H9 (cell line): Measurements from ENCODE around the gene PTPRJ. TPM values are rescaled to one million over a fixed set of nuclear protein-coding genes. Genes with fewer than 3 reads are reported as not detected.

Experiments used
- DNase-seq: peaks from one replicate; pipeline ENCODE4 v3.0.0-alpha.2; 2017
- H2AFZ ChIP-seq: one replicate; pipeline ENCODE4 v1.6.1; 2013; ENCODE audit warnings: mild to moderate bottlenecking, low read length, control low read depth, moderate library complexity
- H2AK5ac ChIP-seq: 2 replicates; pipeline ENCODE4 v1.6.1; 2013; ENCODE audit warnings: low read length, control low read depth, mixed read lengths; ENCODE audit not compliant: insufficient read length
- H2BK120ac ChIP-seq: one replicate; pipeline ENCODE4 v1.6.1; 2013; ENCODE audit warnings: low read depth, mild to moderate bottlenecking, low read length, control low read depth, inconsistent platforms; ENCODE audit not compliant: poor library complexity, severe bottlenecking
- H2BK12ac ChIP-seq: 2 replicates; pipeline ENCODE4 v1.6.1; 2013; ENCODE audit warnings: low read length, control low read depth, mixed read lengths, low read depth; ENCODE audit not compliant: insufficient read length
- H2BK15ac ChIP-seq: 2 replicates; pipeline ENCODE4 v1.6.1; 2013; ENCODE audit warnings: low read depth, low read length, control low read depth
- H2BK20ac ChIP-seq: one replicate; pipeline ENCODE4 v1.6.1; 2013; ENCODE audit warnings: low read depth, mild to moderate bottlenecking, low read length, control low read depth, inconsistent platforms; ENCODE audit not compliant: poor library complexity, severe bottlenecking
- H2BK5ac ChIP-seq: 2 replicates; pipeline ENCODE4 v1.6.1; 2013; ENCODE audit warnings: low read length, control low read depth, mixed read lengths; ENCODE audit not compliant: insufficient read length
- H3K14ac ChIP-seq: 2 replicates; pipeline ENCODE4 v1.6.1; 2013; ENCODE audit warnings: low read length, control low read depth; ENCODE audit not compliant: insufficient read depth
- H3K18ac ChIP-seq: 2 replicates; pipeline ENCODE4 v1.6.1; 2013; ENCODE audit warnings: low read depth, mild to moderate bottlenecking, mixed read lengths, low read length, control low read depth; ENCODE audit not compliant: insufficient read length
- H3K23ac ChIP-seq: 2 replicates; pipeline ENCODE4 v1.6.1; 2013; ENCODE audit warnings: low read length, control low read depth, mixed read lengths, low read depth; ENCODE audit not compliant: insufficient read length
- H3K23me2 ChIP-seq: 2 replicates; pipeline ENCODE4 v1.6.1; 2013; ENCODE audit warnings: low read depth, mild to moderate bottlenecking, mixed read lengths, low read length, control low read depth; ENCODE audit not compliant: insufficient read length, poor library complexity, severe bottlenecking
- H3K27ac ChIP-seq: 2 replicates; pipeline ENCODE4 v1.5.1; 2013; ENCODE audit warnings: low read length, control low read depth, mixed read lengths, low read depth; ENCODE audit not compliant: insufficient read length
- H3K27me3 ChIP-seq: 2 replicates; pipeline ENCODE4 v1.6.1; 2013; ENCODE audit warnings: low read length, control low read depth, inconsistent platforms; ENCODE audit not compliant: insufficient read depth
- H3K4ac ChIP-seq: 2 replicates; pipeline ENCODE4 v1.6.1; 2013; ENCODE audit warnings: low read depth, mild to moderate bottlenecking, control low read depth, inconsistent platforms, low read length, moderate library complexity
- H3K4me1 ChIP-seq: 2 replicates; pipeline ENCODE4 v1.6.1; 2013; ENCODE audit warnings: low read length, control low read depth, inconsistent platforms; ENCODE audit not compliant: insufficient read depth
- H3K4me2 ChIP-seq: 2 replicates; pipeline ENCODE4 v1.6.1; 2013; ENCODE audit warnings: low read length, control low read depth, mixed read lengths; ENCODE audit not compliant: insufficient read length, insufficient read depth
- H3K56ac ChIP-seq: 2 replicates; pipeline ENCODE4 v1.6.1; 2013; ENCODE audit warnings: low read depth, mild to moderate bottlenecking, mixed read lengths, low read length, control low read depth; ENCODE audit not compliant: insufficient read length
- H3K79me1 ChIP-seq: 2 replicates; pipeline ENCODE4 v1.6.1; 2013; ENCODE audit warnings: low read depth, mild to moderate bottlenecking, moderate library complexity, low read length, control low read depth, inconsistent platforms; ENCODE audit not compliant: insufficient read depth, poor library complexity, severe bottlenecking
- H3K79me2 ChIP-seq: 2 replicates; pipeline ENCODE4 v1.6.1; 2013; ENCODE audit warnings: low read length, control low read depth, inconsistent platforms; ENCODE audit not compliant: insufficient read depth
- H3K9ac ChIP-seq: 2 replicates; pipeline ENCODE4 v1.6.1; 2013; ENCODE audit warnings: low read length, control low read depth, mixed read lengths; ENCODE audit not compliant: insufficient read length; ENCODE audit errors: extremely low read depth
- H3K9me3 ChIP-seq: one replicate; pipeline ENCODE4 v1.6.1; 2013; ENCODE audit warnings: low read depth, low read length, inconsistent platforms; ENCODE audit not compliant: control insufficient read depth
- H3T11ph ChIP-seq: one replicate; pipeline ENCODE4 v1.6.1; 2013; ENCODE audit warnings: mild to moderate bottlenecking, low read length, control low read depth, inconsistent platforms
- H4K20me1 ChIP-seq: one replicate; pipeline ENCODE4 v1.6.1; 2013; ENCODE audit not compliant: control insufficient read depth, insufficient read length, insufficient read depth
- H4K5ac ChIP-seq: 2 replicates; pipeline ENCODE4 v1.6.1; 2013; ENCODE audit warnings: low read depth, mild to moderate bottlenecking, mixed read lengths, low read length, control low read depth; ENCODE audit not compliant: insufficient read length
- H4K8ac ChIP-seq: replicated peaks from 2 replicates; pipeline ENCODE4 v1.6.1; 2013; ENCODE audit warnings: low read length, control low read depth, mixed read lengths, low read depth; ENCODE audit not compliant: insufficient read length
- H4K91ac ChIP-seq: 2 replicates; pipeline ENCODE4 v1.6.1; 2013; ENCODE audit warnings: low read depth, mild to moderate bottlenecking, moderate library complexity, mixed read lengths, low read length, control low read depth; ENCODE audit not compliant: insufficient read length
- H3K27ac Mint-ChIP-seq, 3 experiments: 2 replicates in 2 of 3; 3 replicates in 1 of 3; pipeline ENCODE4 v1.8.0; 2020 to 2021; ENCODE audit warnings: mixed read lengths in 3 of 3, mild to moderate bottlenecking in 1 of 3, moderate library complexity in 1 of 3
- H3K27me3 Mint-ChIP-seq: 2 replicates; pipeline ENCODE4 v1.8.0; 2021; ENCODE audit warnings: low read depth, mild to moderate bottlenecking, moderate library complexity, mixed read lengths
- H3K36me3 Mint-ChIP-seq, 3 experiments: 2 replicates in 2 of 3; 3 replicates in 1 of 3; pipeline ENCODE4 v1.8.0; 2020 to 2021; ENCODE audit warnings: low read depth in 3 of 3, mixed read lengths in 3 of 3; ENCODE audit not compliant: insufficient read depth in 1 of 3
- H3K4me1 Mint-ChIP-seq, 2 experiments: 2 replicates each; pipeline ENCODE4 v1.8.0; 2020; ENCODE audit warnings: mixed read lengths in 2 of 2
- H3K4me3 Mint-ChIP-seq, 2 experiments: 2 replicates in 1 of 2; 3 replicates in 1 of 2; pipeline ENCODE4 v1.8.0; 2020 to 2021; ENCODE audit warnings: mild to moderate bottlenecking in 2 of 2, mixed read lengths in 2 of 2, moderate library complexity in 1 of 2
- H3K9me3 Mint-ChIP-seq, 2 experiments: 2 replicates in 1 of 2; 3 replicates in 1 of 2; pipeline ENCODE4 v1.8.0; 2020; ENCODE audit warnings: mild to moderate bottlenecking in 2 of 2, mixed read lengths in 2 of 2, moderate library complexity in 1 of 2
- WGBS: extraction: QIAGEN DNeasy Blood & Tissue Kit; methylation state at CpG from one replicate; pipeline ENCODE4 v1.1.7; 2013; ENCODE audit warnings: missing lambda C conversion rate, low lambda C conversion rate, mixed read lengths; ENCODE audit not compliant: insufficient read length; ENCODE audit errors: extremely low coverage; 5-methylcytosine and 5-hydroxymethylcytosine counted together
- total RNA-seq: library from RNA; stranded (reverse); gene quantifications from 2 replicates; pipeline ENCODE4 v1.2.1, GENCODE V29; 2021
- TF ChIP-seq, protein P1 (sequence below): fragments of 200-600 bp; sonication (generic); conservative IDR thresholded peaks from 3 replicates; pipeline ENCODE4 v1.8.0; 2021; ENCODE audit warnings: antibody characterized with exemption, mild to moderate bottlenecking

Gene PTPRJ
- total RNA-seq, 1 experiment from 2014 or later, result 10.6 TPM

DNA sequence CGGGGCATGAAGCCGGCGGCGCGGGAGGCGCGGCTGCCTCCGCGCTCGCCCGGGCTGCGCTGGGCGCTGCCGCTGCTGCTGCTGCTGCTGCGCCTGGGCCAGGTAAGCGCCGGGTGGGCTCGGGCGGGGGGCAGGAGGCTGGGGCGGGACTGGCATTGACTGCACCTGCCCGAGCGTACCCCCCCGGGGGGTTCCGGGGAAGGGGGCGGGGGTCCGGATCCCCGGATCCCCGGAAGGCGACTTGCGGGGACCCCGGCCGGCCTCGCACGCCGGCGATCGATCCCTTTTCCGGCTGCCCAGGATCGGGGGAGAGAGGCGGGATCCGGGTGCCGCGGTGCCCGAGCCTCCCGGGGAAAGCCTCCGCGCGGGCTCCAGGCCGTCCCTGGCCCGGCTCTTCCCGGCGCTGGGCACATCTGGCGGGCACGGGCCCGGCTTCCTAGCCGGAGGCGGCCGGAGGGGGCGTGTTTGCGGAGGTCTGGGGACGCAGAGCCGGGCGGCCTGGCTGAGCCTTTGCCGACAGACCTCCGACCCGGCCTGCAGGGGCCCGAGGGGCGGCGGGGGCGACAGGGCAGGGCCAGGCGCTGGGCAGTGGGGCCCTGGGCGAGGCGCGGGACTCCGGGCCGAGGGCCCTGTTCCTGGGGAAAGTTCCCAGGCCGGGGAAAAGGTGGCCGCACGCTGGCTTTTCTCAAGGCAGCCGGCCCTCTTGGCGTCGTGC lies 705 bp downstream of the PTPRJ start:
- Histone ChIP-seq H2BK5ac (no peak overlapping the region), H4K20me1 (no peaks in the 10 kb centered on the region), H3K14ac (no peak overlapping the region), H2BK20ac (no peak overlapping the region), H2BK12ac (no peak overlapping the region), H3K27me3 (no peaks in the 10 kb centered on the region), H2BK15ac (no peak overlapping the region), H3K9ac (no peak overlapping the region), H3K18ac (no peak overlapping the region), H2AK5ac (no peak overlapping the region), H3K79me1 (no peaks in the 10 kb centered on the region), H4K5ac (no peak overlapping the region), H2BK120ac (no peak overlapping the region), H4K8ac (no peak overlapping the region), H3T11ph (no peak overlapping the region), H3K23me2 (peaks cover 11% of the 10 kb centered on the region), H3K56ac (no peak overlapping the region), H2AFZ (no peak overlapping the region), H3K23ac (no peak overlapping the region), H4K91ac (no peak overlapping the region), H3K4me2 (peak overlapping the region; percentile 69), H3K79me2 (peaks cover 2% of the 10 kb centered on the region; the same call in 1 of the 2 replicates), H3K4ac (no peak overlapping the region), H3K9me3 (no peaks in the 10 kb centered on the region), H3K4me1 (no peaks in the 10 kb centered on the region; the same call in 1 of the 2 replicates), H3K27ac (no peak overlapping the region)
- Mint-ChIP-seq H3K27ac (no peak overlapping the region), H3K4me1 (peaks cover 13 to 17% of the 10 kb centered on the region in 2 experiments), H3K4me3 (peak overlapping the region; percentile 75 to 88), H3K9me3 (no peaks in the 10 kb centered on the region), H3K27me3 (peaks cover 20% of the 10 kb centered on the region), H3K36me3 (peaks cover 0 to 3% (median 2%) of the 10 kb centered on the region in 3 experiments; a peak in 2 of 7 replicates)
- DNase-seq, result peak; percentile 45
- TF ChIP-seq, protein P1, sequence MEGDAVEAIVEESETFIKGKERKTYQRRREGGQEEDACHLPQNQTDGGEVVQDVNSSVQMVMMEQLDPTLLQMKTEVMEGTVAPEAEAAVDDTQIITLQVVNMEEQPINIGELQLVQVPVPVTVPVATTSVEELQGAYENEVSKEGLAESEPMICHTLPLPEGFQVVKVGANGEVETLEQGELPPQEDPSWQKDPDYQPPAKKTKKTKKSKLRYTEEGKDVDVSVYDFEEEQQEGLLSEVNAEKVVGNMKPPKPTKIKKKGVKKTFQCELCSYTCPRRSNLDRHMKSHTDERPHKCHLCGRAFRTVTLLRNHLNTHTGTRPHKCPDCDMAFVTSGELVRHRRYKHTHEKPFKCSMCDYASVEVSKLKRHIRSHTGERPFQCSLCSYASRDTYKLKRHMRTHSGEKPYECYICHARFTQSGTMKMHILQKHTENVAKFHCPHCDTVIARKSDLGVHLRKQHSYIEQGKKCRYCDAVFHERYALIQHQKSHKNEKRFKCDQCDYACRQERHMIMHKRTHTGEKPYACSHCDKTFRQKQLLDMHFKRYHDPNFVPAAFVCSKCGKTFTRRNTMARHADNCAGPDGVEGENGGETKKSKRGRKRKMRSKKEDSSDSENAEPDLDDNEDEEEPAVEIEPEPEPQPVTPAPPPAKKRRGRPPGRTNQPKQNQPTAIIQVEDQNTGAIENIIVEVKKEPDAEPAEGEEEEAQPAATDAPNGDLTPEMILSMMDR, result peak; percentile 42
- no CpG with 5 or more reads among the region's 82 CpGs for WGBS
